ENCODE results near the gene NRG2.

The NRG2 gene

DNA sequence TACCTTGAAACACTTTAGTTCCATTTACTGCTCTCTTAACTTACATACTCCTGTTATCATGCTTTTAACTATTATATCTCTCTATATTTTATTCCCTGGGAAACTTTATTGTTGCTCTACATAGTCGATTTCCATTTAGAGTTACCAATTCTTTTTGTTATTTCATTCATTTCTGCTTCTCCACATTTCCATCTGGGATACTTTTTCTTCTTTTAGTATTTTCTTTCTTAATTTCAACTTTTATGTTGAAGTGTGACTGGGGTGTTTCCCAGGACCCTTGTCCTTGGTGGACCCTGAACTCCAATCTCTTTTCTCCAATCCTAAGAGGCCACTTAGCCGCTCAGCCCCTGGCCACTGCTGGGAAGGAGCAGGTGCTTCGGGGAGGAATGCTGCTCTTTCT, 211.5 kb downstream of the NRG2 start:
- no peak for FAIRE-seq

DNA sequence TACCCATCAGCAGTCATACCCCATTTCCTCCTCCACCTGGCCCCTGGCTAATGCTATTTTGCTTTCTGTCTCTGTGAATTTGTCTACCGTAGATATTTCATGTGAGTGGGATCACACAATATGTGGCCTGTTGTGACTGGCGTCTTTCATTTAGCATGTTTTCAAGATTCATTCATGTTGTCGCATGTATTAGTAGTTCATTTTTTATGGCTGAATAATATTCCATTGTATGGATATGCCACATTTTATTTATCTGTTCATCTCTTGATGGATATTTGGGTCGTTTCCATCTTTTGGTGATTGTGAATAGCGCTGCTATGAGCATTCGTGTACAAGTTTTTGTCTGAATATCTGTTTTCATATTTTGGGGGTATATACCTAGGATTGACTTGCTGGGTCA, 213.6 kb downstream of the NRG2 start:
- no peak for FAIRE-seq

DNA sequence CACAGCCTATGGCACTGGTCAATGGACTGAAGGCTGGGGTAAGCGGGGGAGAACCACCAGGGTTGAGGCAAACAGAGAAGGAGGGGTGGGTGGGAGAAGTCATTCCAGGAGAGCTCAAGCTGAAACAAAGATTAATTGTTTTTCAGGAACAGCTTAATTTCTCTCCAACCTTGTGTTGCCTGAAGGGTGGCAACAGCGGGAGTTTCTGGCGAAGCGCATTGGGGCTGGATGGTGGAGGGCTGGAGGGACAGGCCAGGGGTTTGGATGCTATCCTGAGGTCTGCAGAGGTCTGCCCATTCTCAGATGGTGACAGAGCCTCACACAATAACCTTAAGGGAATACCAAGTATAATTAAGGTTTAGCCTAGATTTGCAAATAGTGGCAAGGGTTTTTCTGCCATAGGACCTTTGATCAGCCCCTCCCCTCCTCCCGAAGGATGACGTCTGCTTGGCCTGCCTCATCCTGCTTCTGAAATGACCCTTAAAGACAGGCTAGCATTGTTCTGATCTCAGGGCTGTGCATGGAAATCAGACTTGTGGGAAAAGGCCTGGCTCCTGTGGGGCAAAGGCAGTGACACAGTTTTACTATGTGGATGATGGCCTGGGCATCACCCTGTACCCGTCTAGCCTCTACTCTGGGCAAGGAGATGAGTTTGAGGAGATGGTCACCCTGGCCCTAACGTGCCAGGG, 214.7 kb downstream of the NRG2 start:
- no peak for FAIRE-seq

DNA sequence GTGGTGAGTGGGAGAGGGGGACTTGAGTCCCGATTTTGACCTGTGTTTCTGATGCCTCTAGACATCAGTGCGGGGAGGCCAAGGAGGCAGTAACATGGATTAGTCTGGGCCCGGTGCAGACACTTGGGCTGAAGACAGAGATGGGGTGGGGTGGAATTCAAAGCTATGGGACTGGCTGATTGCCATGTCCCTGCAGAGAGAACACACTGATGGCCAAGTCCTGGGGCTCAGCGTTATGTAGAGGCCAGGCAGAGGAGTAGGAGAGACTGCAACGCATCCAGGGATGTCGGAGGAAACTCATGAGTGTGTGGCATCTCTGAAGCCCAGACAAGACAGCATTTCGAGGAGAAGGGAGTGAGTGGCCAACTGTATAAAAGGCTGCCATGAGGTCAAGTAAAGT, 217.4 kb downstream of the NRG2 start:
- FAIRE-seq, result no peak

DNA sequence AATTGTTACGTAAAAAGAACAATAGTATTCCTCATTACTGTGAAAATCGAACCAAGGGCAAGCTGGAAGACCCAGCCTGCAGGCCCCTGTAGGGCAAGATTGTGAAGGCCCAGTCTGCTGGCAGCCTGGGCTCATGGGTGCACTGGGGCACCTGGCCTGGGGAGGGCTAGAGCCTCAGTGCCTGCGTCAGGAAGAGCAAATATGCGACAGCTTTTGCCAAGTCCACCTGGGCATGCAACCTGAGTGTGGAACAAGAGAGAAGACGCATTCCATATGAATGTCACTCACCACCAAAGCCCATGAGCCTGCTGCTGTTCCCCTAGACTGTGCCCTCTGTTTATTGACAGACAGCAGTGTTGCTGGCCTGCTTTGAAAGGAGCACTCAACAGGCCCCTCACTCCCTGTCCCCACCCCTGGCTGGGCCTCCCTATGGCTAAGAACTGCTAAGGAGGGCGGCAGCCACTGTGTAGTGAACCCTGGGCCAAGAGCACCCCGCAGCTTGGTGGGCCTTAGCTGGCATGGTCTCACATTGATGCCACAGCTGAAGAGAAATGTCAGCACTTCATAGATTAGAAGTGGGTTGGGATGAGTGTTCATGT, 219.2 kb downstream of the NRG2 start:
- no peak for FAIRE-seq

DNA sequence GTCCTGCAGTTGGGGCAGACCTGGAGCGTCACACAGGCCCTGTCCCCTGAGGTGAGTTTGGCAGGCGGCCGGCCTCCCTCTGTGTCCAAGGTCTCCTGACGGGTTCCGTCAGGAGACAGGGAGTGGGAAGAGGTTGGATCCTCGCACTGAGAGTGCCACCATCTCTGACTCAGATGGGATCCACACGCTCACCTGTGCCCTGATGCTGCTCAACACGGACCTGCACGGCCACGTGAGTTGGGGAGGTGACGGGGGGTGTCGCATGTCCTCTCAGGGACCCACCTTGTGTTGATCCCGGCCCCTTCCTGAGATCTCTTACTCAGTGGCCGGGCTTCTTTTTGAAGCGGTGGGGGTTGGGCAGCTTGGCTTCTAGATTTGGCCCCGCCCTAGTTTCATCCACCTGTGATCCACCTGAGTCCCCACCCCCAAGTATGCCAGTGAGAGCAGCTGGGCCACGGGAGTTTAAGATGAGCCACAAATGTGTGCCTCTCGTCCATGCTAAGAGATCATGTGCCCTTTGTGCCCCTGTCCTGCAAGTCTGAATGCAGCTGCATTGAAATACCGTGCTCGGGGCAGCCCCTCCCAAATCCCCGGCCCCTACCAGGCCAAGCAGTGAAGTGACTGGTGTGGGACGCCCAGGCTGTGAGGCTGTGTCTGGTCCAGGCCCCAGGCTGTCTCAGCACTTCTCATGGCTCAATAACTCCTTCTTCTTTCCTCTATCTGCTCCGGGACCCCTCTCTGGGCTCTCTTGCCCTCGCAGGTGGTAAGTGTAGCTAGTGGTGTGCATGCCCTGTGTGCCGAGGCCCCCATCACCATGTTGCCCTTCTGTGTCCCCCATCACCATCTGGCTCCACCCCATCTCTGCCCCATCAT, 220.3 kb downstream of the NRG2 start:
- no peak for FAIRE-seq

DNA sequence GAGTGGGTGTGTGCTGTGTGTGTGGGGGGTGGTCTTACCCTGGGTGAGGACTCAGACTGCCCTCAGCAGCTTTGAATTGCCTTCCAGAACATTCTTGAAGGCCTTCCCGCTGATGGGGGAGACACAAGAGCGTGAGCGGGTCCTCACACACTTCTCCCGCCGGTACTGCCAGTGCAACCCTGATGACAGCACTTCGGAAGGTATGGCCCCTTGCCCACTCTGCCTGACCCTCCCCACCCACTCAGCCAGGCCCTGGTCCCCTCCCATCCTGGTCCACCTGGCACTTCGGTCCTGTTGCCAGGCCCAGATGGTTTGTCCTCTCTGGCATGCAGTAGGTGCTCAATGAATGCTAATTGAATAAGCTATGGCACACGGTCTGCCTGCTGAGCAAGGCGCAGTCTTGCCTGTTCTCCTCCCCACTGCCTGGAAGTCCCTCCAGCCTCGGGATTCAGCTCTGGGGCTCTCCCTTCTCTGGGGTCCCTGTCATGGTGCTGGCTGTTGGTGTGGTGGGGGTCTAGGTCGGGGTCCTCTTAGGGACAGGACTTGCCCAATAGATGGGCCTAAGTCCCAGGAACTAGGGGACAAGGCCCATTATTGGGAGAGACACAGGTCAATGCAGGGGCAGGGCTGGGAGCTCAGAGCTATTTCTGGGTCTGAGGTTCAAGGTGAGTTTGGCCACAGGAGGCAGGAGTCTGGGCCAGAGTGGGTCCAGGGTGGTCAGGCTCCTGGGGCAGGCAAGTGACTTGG, 221.1 kb downstream of the NRG2 start:
- FAIRE-seq, result no peak

DNA sequence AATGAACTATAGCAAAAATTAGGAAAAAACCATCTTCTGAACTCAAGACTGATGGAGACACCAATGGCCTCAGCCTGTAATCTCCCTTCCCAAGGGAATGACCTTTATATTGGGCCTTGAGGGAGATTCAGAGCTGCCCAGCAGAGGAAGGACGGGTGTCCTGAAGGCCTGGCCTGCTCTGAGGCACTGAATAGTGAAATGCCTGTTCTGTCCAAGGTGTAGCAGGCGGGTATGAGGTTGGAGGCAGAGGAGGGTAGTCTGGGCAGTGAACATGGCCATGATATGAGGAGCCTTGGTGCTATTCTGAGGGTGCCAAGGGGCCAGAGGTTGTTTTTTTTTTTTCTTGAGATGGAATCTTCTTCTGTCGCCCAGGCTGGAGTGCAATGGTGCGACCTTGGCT, 222.5 kb downstream of the NRG2 start:
- FAIRE-seq, result no peak

DNA sequence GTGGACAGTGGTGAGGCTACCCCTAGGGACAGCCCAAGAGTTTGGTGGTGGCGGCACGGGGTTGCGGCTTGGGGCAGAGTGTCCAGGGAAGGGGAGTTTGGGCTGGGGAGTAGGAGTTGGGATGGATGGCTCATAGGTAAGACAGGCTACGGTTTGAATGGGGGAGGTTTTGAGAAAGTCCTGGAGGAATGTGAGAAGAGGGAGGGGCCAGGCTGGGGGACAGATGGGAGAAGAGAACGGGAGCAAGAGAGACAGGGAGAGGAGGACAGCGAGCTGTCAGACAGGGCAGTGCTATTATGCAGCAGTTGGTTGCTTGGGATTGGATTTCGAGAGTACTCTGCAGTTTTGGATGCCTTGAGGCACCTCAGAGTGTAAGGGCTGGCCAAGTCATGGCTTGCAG, 223.0 kb downstream of the NRG2 start:
- FAIRE-seq, result no peak

DNA sequence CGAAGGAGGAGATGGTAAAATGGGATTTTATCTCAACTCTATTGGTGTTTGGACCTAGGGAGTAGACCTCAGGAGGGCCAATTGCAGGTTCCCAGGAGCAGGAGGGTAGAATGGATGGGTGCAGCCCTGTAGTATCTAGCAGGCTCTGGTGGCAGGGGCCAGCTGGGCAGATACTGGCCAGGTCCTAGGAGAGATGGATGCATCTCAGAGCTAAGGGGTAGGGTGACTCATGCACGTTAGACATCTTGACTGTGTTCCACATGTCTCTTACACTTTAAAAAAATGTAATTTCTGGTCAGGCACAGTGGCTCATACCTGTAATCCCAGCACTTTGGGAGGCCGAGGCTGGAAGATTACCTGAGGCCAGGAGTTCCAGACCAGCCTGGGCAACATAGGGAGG, 225.1 kb downstream of the NRG2 start:
- FAIRE-seq, result no peak

DNA sequence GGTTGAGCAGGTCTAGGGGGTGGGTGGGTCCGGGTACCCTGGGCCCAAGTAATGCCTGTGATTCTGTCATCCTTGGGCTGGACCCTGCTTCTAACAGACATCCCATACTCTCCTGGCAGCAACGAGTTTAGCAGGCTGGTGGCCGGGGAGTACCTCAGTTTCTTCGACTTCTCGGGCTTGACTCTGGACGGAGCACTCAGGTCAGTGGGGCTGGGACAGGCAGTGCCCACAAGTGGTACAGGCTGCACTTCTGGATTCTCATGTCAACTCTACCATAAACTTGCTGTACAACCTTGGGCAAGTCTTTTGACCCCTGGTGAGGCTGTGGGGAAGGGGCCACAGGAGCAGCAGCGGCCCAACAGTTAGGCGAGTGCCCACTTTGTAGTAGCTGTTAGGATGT, 225.7 kb downstream of the NRG2 start:
- no peak for FAIRE-seq

DNA sequence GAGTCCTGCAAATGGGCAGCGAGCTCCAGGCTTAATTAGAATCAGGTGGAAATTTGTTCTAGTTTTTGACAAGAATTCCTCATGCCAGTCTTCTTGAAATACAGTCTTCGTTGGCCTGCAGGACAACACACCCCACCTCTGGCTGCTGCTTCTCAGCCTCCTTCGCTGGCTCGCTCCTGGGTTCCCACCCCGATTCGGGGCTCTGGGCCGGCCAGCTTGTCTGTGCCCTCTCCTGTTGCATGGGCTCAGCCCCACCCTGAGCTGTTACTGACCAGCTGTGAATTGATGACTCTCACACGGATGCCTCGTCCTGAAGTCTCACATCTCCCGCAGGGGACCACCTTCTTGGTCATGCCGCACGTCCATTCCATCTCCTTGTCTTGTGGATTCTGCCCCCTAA, 226.5 kb downstream of the NRG2 start:
- FAIRE-seq, result no peak

DNA sequence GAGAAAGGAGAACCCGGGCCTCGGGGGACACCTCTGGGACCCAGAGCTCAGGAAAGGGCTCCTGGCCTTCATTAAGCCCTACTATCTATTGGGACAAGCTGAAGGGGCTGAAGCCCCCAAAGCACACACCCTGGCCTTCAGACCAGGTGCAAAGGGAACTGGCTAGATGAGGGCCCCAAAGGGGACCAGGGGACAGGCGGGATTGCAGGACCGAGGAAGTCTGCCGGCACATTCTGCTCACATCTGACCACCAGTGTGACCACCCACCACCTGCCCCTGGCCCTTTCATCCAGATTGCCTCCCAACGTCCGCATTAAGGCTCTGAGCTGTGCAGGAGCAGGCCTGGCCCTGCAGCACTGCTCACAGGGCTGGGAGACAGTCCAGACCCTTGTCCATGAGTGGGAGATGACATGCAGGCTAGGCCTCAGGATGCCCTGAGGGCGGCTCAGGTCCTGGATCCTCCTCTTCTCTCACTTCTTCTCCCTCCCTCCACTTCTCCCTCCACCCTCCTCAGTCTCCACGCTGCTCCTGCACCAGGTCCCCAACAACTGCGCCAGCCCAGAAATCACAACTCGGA, 228.3 kb downstream of the NRG2 start:
- no peak for FAIRE-seq

DNA sequence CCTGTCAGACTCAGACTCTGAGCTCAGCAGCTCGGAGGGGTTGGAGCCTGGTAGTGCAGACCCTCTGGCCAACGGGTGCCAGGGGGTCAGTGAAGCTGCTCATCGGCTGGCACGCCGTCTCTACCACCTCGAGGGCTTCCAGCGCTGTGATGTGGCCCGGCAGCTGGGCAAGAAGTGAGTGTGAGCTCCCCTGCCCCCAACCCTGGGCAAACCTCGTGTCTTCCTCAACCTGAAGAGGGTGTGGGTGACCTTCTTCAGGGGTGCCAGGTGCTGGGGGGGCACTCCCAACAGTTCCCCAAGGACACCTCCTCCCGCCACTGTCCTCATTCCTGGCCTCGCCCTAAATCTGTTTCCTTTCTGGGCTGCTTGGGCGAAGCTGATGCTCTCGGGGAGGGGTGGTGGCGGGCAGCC, 228.9 kb downstream of the NRG2 start:
- no peak for FAIRE-seq

DNA sequence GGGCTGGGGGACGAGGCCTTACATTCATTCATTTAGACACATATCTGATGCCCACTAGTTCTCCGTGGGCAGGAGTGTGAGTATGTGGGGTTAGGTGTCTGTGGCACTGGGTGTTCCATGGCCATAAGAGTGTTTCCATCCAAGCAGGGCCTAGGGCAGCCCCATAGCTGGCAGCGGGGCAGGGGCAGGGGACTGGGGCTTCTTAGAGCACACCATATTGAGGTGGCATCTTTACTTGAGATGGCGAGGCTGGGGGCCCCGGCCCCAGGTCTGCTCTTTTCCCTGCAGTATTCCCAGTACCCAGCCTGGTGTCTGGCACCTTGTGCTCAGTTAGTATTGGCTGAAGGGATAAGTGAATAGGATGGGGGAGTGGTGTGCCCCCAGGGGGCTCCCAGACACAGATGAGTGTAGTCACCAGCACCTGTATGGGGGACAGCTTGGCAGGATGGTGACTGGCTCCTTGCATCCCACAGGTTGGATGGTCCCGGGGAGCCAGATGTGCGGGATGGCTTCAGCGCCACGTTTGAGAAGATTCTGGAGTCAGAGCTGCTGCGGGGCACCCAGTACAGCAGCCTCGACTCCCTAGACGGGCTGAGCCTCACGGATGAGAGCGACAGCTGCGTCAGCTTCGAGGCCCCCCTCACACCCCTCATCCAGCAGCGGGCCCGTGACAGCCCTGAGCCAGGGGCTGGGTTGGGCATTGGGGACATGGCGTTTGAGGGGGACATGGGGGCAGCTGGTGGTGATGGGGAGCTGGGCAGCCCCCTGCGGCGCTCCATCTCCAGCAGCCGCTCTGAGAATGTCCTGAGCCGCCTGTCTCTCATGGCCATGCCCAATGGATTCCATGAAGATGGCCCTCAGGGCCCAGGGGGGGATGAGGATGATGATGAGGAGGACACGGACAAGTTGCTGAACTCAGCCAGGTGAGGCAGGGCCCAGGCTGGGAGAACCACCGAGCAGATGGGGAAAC, 230.0 kb downstream of the NRG2 start:
- no peak for FAIRE-seq

DNA sequence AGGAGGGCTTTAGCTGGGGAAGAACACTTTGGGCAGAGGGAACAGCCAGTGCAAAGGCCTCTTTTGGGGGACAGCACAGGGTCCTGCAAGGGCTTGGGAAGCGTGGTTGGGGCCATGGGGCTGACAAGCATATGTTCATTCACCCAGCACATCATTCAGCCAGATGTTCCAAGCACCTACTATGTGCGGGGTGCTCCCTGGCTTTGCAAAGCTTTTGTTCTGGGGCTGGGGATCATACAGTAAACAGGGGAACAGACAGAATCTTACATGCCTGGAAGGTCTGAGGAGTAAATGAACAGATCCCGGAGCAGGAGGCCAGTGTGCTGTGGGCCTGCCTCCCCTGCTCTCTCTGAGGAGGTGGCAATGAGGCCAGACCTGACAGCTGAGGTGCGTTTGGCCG, 230.8 kb downstream of the NRG2 start:
- no peak for FAIRE-seq

DNA sequence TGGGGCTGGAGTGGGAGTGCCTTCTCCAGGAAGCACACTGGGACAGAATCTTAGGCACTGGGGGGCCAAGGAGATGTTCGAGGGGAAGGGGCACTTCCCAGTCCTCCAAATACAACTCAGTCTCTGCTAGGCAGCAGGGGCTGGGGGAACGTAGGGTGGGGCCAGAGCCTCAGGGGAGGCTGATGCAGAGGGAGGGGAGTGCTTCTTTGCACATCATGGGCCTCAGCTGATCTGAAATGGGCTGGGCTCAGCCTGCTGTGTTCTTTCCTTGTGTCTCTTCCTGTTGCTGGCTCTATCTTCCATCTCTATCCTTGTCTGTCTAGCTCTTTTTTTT, 231.9 kb downstream of the NRG2 start:
- FAIRE-seq, result no peak

DNA sequence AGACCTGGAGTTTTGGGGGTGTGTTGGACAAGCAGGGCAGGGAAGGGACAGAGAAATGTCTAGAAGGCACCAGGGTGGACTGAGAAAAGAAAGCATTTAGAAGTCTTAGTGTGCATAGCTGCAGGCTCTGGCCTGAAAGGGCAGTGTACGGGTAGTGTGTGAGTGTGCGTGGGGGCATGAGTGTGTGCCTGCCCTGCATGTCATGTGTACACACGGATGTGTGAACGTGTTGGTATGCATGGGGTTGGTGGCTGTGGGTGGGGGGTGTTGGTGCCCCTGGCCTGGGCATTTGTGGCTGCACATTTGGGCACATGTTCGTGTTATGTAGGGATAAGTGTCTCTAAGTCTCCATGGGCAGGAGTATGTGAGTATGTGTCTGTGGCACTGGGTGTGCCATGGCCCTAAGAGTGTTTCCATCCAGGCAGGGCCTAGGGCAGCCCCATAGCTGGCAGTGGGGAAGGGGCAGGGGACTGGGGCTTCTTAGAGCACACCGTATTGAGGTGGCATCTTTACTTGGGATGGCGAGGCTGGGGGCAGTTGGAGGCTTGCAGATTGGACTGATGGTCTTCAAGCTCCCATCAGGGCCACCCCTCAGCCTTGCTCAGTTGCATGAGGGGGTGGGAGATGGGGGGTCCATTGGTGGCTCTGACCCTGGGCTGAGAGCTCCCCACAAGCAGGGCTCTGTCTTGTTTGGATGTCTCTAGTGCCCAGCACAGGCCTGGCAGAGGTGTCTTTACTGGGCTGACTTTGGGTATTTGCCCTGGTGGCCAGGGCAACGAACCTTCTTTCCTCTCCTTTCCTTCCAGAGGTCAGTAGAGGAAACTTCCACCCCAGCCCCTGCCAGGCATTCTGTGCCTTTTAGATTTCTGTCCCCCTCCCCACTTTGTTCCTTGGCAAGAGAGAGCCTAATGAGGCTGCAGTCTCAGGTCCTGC, 232.5 kb downstream of the NRG2 start:
- FAIRE-seq, result no peak

DNA sequence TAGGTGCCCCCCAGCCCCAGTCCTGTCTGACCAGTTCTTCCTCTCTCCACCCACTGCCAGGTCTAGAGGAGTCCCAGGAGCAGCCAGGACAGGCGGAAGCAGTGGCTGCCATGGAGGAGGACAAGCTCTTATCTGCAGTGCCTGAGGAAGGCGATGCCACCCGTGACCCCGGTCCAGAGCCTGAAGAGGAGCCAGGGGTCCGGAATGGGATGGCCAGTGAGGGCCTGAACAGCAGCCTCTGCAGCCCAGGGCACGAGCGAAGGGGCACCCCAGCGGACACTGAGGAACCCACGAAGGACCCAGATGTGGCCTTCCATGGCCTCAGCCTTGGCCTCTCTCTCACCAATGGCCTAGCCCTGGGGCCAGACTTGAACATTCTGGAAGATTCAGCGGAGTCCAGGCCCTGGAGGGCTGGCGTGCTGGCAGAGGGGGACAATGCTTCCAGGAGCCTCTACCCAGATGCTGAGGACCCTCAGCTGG, 233.7 kb downstream of the NRG2 start:
- FAIRE-seq, result no peak
